T follicular helper cell (primary cell): Measurements from ENCODE around the gene FAXC.
A peak's percentile ranks its signal among the peaks of the same experiment; 100 is the strongest.

Experiments used
- DNase-seq: peaks from one replicate; pipeline ENCODE4 v3.0.0-alpha.2; 2020; ENCODE audit warnings: low read depth
- total RNA-seq, 2 experiments: gene quantifications; one replicate each; lab custom pipeline; 2026; lab: John Stamatoyannopoulos, UW

FAXC gene
- total RNA-seq = 0 to 0.09 reads per million in 2 experiments

- no peak for DNase-seq
These were observed at the start of gene FAXC for GRCh38 chr6:99349171-99350141. Gene FAXC (minus strand): TSS chr6:99349674. CDS start chr6:99349372, 302 bp downstream.

GRCh38 chr6:99397287-99397686 is 47.8 kb upstream of the FAXC start:
- DNase-seq = no peak

GRCh38 chr6:99393698-99394531 is 44.4 kb upstream of the FAXC start, which contains the start of gene COQ3:
Gene COQ3 (minus strand): TSS chr6:99394195. CDS start chr6:99394179, 16 bp downstream.
- peak; percentile 43 for DNase-seq

GRCh38 chr6:99393366-99393697 is 43.9 kb upstream of the FAXC start:
- DNase-seq = no peak

- no peak for DNase-seq
These were observed 41.4 kb upstream of the FAXC start for GRCh38 chr6:99390896-99391295.

- DNase-seq = no peak
These were observed 35.0 kb upstream of the FAXC start for GRCh38 chr6:99384507-99384906.

GRCh38 chr6:99378636-99379035 is 29.2 kb upstream of the FAXC start:
- no peak for DNase-seq

- DNase-seq = no peak
These were observed 20.1 kb upstream of the FAXC start for GRCh38 chr6:99369533-99369932.

- DNase-seq = no peak
These were observed 17.4 kb upstream of the FAXC start for GRCh38 chr6:99366852-99367251.

GRCh38 chr6:99364026-99364425 is 14.6 kb upstream of the FAXC start:
- no peak for DNase-seq

- DNase-seq = no peak
These were observed 13.3 kb upstream of the FAXC start for GRCh38 chr6:99362678-99363268.

GRCh38 chr6:99359800-99360199 is 10.3 kb upstream of the FAXC start:
- no peak for DNase-seq

- DNase-seq = no peak
These were observed 7.2 kb upstream of the FAXC start for GRCh38 chr6:99356641-99357040.

- DNase-seq = no peak
These were observed 5.5 kb upstream of the FAXC start for GRCh38 chr6:99354983-99355382.

GRCh38 chr6:99353126-99353525 is 3.7 kb upstream of the FAXC start:
- DNase-seq = no peak

- no peak for DNase-seq
These were observed 1.1 kb upstream of the FAXC start for GRCh38 chr6:99350573-99350972.

- no peak for DNase-seq
These were observed 945 bp downstream of the FAXC start for GRCh38 chr6:99348288-99349170.

- DNase-seq = no peak
These were observed 1.7 kb downstream of the FAXC start for GRCh38 chr6:99347804-99348203.

- DNase-seq = no peak
These were observed 2.9 kb downstream of the FAXC start for GRCh38 chr6:99346595-99346994.

GRCh38 chr6:99345164-99345563 is 4.3 kb downstream of the FAXC start:
- DNase-seq = no peak

- DNase-seq = no peak
These were observed 5.2 kb downstream of the FAXC start for GRCh38 chr6:99344289-99344688.
